ENCODE measurements around the gene GPR78.
A peak's percentile ranks its signal among the peaks of the same experiment; 100 is the strongest.

GPR78 gene

GRCh38 chr4:8600266-8600665 is 20.1 kb downstream of the GPR78 start:
- DNase-seq (ENCODE audit: low spot score), result no peak

GRCh38 chr4:8600686-8601085 is 20.5 kb downstream of the GPR78 start:
- DNase-seq (ENCODE audit: low spot score), result no peak

DNA sequence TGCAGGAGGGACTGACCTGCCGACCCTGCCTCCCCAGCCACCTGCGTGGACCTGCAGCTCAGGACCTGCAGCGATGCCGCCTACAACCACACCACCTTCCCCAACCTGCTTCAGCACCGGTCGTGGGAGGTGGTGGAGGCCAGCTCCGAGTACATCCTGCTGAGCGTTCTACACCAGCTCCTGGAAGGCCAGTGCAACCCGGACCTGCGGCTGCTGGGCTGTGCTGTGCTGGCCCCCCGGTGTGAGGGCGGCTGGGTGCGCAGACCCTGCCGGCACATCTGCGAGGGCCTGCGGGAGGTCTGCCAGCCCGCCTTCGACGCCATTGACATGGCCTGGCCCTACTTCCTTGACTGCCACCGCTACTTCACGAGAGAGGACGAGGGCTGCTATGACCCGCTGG is 20.9 kb downstream of the GPR78 start:
- DNase-seq (ENCODE audit: low spot score), result no peak

- DNase-seq (ENCODE audit: low spot score), result no peak
Observed at GRCh38 chr4:8601556-8601955, 21.4 kb downstream of the GPR78 start.

GRCh38 chr4:8602686-8603430 is 22.7 kb downstream of the GPR78 start:
- DNase-seq (ENCODE audit: low spot score), result no peak

- DNase-seq (ENCODE audit: low spot score), result no peak
Observed at GRCh38 chr4:8603931-8604330, 23.7 kb downstream of the GPR78 start.

GRCh38 chr4:8605289-8605688 is 25.1 kb downstream of the GPR78 start:
- no peak for DNase-seq (ENCODE audit: low spot score)

- no peak for DNase-seq (ENCODE audit: low spot score)
Observed at GRCh38 chr4:8606476-8606875, 26.3 kb downstream of the GPR78 start.

- no peak for DNase-seq (ENCODE audit: low spot score)
Observed at GRCh38 chr4:8606966-8607365, 26.8 kb downstream of the GPR78 start.

- DNase-seq (ENCODE audit: low spot score), result peak; percentile 62
Observed at GRCh38 chr4:8607603-8608481, 27.6 kb downstream of the GPR78 start.

GRCh38 chr4:8608714-8609391 is 28.7 kb downstream of the GPR78 start:
- no peak for DNase-seq (ENCODE audit: low spot score)

DNA sequence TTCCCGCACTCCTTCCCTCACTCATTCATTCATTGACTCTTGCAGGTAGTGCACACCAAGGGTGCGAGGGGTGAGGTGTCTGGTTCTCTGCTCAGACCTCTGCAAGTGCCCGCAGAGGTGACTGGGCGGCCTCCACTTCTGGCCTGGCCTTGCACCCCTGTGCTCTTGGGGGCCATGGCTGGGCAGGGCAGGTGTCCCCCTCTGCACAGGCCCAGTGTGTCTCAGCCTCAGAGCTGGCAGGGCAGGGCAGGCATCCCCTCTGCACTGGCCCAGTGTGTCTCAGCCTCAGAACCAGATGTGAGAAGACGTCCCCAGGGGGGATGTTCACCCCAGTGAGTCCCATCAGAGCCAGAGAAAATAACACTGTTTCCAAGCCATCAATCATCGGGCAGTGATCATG is 29.2 kb downstream of the GPR78 start:
- no peak for DNase-seq (ENCODE audit: low spot score)

DNA sequence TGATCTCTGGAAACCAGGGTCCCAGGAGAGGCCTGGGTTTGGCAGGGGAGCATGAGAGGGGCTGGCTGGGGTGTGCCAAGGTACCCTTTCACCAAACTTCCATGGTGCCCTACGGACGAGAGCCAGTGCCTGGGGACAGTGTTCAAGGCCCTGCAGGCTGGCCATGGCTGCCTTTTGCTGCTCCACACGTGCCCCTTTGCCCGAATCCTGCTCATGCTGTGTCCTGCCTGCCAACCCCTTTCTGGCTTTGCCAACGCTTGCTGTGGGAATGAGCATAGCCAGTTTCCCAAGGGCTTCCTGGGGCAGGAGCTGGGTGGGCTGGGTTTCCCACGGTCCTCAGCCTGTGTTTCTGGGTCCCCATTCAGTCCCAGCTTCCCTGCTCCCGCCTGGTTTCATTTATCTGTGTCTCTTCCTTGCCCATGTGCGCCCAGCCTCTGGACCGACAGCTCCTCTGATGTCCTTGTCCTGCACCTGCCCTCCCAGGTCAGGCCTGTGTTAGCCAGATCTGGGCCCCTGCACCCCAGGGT is 29.7 kb downstream of the GPR78 start:
- DNase-seq (ENCODE audit: low spot score), result no peak

DNA sequence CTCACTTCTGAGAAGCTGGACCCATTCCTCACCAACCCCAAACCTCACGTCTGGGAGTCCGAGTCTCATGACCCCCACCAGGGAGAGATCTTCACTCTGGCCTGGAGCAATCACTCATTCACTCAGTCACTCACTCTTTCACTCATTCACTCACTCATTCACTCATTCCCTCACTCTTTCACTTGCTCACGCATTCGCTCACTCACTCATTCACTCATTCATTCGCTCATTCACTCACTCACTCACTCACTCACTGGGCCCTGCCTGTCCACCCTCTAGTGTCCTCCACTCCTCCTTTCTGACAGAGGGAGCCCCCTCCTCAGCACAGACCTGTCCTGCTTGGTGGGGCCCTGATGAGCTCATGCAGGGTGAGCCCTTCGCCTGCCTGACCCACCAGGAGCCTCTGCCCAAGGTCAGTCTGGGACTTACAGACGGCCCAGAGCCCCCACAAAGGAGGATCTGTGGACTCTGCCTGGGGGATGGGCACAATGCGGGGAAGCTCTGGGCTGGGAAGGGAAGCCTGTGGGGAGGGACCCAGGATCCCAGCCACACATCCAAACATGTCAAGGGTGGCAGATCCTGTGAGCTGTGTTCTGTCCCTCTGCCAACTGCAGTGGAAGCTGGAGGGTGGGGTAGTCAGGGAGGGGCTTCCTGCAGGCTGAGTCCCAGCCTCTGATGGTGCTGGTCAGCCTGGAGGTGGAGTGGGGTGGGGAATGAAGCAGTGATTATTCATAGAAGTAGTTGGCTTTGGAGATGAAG is 30.8 kb downstream of the GPR78 start:
- no peak for DNase-seq (ENCODE audit: low spot score)

DNA sequence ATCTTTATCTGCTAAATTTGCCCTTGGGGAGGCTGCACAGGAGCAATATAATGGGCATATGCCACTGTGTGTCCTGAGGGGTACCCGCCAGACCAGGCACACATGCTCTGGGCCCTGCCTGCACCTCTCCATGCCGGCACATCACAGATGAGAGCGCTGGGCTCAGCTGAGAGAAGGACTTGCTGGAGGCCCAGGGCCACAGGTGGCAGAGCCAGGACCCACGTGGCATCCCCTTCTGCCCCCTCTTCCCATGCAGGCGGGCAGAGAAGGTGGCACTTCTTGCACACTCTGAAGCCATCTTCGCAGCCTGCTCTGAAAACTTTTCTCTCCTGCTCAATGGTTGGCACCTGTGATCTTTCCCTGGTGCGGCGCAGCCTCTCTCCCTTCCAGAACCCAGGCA is 32.5 kb downstream of the GPR78 start:
- no peak for DNase-seq (ENCODE audit: low spot score)

DNA sequence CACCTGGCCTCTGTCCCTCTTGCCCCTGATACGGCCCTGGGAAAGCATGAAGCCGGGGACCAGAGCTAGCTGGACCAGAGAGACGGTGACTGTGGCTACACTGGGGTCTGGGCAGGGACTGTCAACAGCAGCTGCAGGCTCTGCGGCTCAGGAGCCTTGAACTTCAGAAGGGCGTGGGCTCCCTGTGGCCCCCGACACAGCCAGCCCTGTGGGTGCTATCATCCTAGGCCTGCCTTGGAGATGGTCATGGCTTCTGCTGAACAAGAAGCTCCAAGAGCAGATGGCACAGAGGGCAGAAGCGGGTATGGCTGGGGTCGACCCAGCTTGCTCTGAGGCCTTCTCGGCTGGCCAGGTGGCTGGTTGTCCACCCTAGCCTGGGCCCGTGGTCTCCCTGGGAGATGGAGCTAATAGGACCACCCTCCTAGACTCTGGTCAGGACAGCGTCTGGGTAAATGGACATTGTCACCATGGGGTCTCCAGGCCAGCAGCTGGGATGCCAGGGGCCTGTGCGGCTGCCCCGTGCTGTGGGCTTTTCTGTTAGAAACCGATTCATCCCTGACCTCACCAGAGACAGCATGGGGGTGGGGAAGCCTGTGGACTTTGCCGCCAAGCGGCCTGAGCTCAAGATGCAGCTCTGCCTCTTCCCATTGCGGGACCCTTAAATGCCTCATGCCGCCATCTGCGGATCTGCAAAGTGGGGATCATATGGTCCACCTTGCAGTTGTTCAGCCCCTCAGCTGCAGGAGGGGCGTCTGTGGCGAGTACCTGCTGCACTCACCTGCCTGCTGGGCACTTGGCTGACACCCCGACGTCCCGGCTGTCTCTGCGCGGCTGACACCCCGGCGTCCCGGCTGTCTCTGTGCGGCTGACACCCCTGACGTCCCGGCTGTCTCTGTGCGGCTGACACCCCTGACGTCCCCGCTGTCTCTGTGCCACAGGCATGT is 33.5 kb downstream of the GPR78 start:
- no peak for DNase-seq (ENCODE audit: low spot score)

GRCh38 chr4:8614365-8615193 is 34.4 kb downstream of the GPR78 start:
- DNase-seq (ENCODE audit: low spot score), result no peak

DNA sequence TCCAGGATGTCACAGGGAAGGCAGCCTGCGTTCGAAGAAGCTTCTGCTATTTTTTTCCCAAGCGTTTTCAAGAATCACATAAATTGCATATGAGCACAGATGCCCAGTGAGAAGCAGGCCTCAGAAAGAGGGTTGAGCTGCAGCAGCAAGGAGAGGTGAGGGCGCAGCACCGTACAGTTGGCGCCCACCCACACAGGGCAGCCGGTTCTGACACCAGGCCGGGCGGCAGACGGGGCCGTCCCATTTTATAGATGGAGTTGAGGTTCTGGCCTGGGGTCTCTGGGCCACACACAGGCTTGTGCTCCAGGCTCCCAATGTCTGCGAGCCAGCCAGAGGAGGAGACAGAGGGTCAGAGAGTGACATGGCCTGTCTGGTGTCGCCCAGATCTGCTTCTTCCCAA is 35.2 kb downstream of the GPR78 start:
- no peak for DNase-seq (ENCODE audit: low spot score)

- no peak for DNase-seq (ENCODE audit: low spot score)
Observed at GRCh38 chr4:8615921-8616787, 36.0 kb downstream of the GPR78 start.

All from hepatic stellate cell (primary cell).